ENCODE data around the gene SPARC.

SPARC gene

DNA sequence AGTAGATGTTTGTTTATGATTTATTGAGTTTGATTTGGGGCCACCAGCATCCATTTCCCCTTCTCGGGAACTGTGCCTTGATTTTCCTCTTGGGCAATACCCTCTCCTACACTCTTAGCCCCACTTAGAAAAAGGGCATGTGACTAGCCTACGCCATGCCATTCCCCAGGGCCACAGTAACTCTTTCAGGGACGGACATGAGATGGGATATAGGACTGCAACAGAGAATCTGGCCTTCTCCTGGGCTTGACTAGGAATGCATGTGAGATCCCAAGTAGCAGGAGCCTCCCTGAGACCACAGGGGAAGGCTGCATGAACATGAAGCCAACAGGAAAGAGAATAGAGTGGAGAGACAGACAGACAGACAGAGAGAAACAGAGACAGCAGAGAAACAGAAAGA is 30.7 kb upstream of the SPARC start:
- ATAC-seq (ENCODE audit: low read depth) (no peak), DNase-seq (ENCODE audit: low spot score) (no peak)
- no peaks in the 10 kb centered on the region for H3K9me3 ChIP-seq (ENCODE audit: severe bottlenecking)
- TF ChIP-seq, protein P1, sequence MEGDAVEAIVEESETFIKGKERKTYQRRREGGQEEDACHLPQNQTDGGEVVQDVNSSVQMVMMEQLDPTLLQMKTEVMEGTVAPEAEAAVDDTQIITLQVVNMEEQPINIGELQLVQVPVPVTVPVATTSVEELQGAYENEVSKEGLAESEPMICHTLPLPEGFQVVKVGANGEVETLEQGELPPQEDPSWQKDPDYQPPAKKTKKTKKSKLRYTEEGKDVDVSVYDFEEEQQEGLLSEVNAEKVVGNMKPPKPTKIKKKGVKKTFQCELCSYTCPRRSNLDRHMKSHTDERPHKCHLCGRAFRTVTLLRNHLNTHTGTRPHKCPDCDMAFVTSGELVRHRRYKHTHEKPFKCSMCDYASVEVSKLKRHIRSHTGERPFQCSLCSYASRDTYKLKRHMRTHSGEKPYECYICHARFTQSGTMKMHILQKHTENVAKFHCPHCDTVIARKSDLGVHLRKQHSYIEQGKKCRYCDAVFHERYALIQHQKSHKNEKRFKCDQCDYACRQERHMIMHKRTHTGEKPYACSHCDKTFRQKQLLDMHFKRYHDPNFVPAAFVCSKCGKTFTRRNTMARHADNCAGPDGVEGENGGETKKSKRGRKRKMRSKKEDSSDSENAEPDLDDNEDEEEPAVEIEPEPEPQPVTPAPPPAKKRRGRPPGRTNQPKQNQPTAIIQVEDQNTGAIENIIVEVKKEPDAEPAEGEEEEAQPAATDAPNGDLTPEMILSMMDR (IDR thresholded peaks at IDR 0.05; ENCODE audit: poor library complexity, severe bottlenecking) = no peak
- no peak overlapping the region for H3K4me3 ChIP-seq (ENCODE audit: severe bottlenecking)
- H3K4me1 ChIP-seq (ENCODE audit: insufficient read depth, poor library complexity, severe bottlenecking) = no peaks in the 10 kb centered on the region
- H3K36me3 ChIP-seq (ENCODE audit: low read depth) = no peaks in the 10 kb centered on the region
- H3K27ac ChIP-seq (ENCODE audit: poor library complexity, severe bottlenecking) = no peak overlapping the region
- H3K27me3 ChIP-seq (ENCODE audit: insufficient read depth, poor library complexity, severe bottlenecking) = no peaks in the 10 kb centered on the region

GRCh38 chr5:151709109-151709735 is 22.5 kb upstream of the SPARC start:
- no peaks in the 10 kb centered on the region for H3K27me3 ChIP-seq (ENCODE audit: insufficient read depth, poor library complexity, severe bottlenecking)
- H3K9me3 ChIP-seq (ENCODE audit: severe bottlenecking) = no peaks in the 10 kb centered on the region
- TF ChIP-seq, protein P1 (IDR thresholded peaks at IDR 0.05; ENCODE audit: poor library complexity, severe bottlenecking) = no peak
- ATAC-seq (ENCODE audit: low read depth) (no peak), DNase-seq (ENCODE audit: low spot score) (no peak)
- H3K4me1 ChIP-seq (ENCODE audit: insufficient read depth, poor library complexity, severe bottlenecking) = no peaks in the 10 kb centered on the region
- H3K27ac ChIP-seq (ENCODE audit: poor library complexity, severe bottlenecking) = no peak overlapping the region
- H3K36me3 ChIP-seq (ENCODE audit: low read depth) = no peaks in the 10 kb centered on the region
- H3K4me3 ChIP-seq (ENCODE audit: severe bottlenecking) = no peak overlapping the region

DNA sequence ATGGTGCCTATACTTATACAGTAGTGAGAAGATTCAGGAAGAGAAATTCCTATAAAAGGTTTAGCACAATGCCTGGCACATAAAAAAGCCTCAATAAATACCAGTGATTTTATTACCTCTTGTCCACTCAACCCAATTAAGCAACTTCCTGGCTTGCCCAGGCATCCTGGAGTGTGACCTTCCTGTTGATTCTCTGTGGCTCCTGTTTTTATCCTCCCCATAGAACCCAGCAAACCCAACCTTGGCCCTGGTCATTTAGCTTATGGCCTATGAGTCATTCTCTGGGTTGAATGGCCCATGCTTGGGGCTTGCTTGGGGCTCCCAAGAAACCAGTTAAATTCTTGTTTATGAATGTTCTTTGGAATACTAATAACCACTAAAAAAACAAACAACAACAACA is 21.4 kb upstream of the SPARC start:
- Histone ChIP-seq H3K9me3 (ENCODE audit: severe bottlenecking) (no peaks in the 10 kb centered on the region), H3K27ac (ENCODE audit: poor library complexity, severe bottlenecking) (no peak overlapping the region), H3K36me3 (ENCODE audit: low read depth) (no peaks in the 10 kb centered on the region), H3K4me1 (ENCODE audit: insufficient read depth, poor library complexity, severe bottlenecking) (no peaks in the 10 kb centered on the region), H3K27me3 (ENCODE audit: insufficient read depth, poor library complexity, severe bottlenecking) (no peaks in the 10 kb centered on the region), H3K4me3 (ENCODE audit: severe bottlenecking) (no peak overlapping the region)
- no peak for DNase-seq (ENCODE audit: low spot score)
- TF ChIP-seq, protein P1 (IDR thresholded peaks at IDR 0.05; ENCODE audit: poor library complexity, severe bottlenecking) = no peak
- ATAC-seq (ENCODE audit: low read depth) = no peak

DNA sequence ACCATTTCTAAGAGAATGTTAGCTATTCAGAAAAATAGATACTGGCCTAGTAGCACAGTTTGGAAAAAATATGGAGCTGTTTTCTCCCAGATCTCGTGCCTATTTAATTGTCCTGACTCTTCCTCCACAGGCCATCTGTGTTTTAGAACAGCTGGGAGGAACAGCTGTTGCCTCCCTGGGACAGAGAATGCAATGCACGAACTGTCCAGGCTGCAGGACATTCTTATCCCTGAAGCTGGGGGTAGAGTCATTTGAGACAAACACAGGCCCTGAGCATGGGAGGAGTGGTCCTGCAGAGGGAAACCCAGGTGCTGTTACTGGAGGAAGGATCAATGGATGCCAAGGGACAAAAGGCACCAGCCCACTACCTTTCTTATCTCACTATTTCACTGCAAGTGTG is 20.9 kb upstream of the SPARC start:
- ATAC-seq (ENCODE audit: low read depth) (no peak), DNase-seq (ENCODE audit: low spot score) (no peak)
- TF ChIP-seq, protein P1 (IDR thresholded peaks at IDR 0.05; ENCODE audit: poor library complexity, severe bottlenecking) = no peak
- H3K4me1 ChIP-seq (ENCODE audit: insufficient read depth, poor library complexity, severe bottlenecking) = no peaks in the 10 kb centered on the region
- H3K27ac ChIP-seq (ENCODE audit: poor library complexity, severe bottlenecking) = no peak overlapping the region
- H3K27me3 ChIP-seq (ENCODE audit: insufficient read depth, poor library complexity, severe bottlenecking) = no peaks in the 10 kb centered on the region
- no peaks in the 10 kb centered on the region for H3K36me3 ChIP-seq (ENCODE audit: low read depth)
- no peaks in the 10 kb centered on the region for H3K9me3 ChIP-seq (ENCODE audit: severe bottlenecking)
- H3K4me3 ChIP-seq (ENCODE audit: severe bottlenecking) = no peak overlapping the region

GRCh38 chr5:151706906-151707305 is 20.2 kb upstream of the SPARC start:
- Histone ChIP-seq H3K27ac (ENCODE audit: poor library complexity, severe bottlenecking) (peak overlapping the region; percentile 1), H3K27me3 (ENCODE audit: insufficient read depth, poor library complexity, severe bottlenecking) (no peaks in the 10 kb centered on the region), H3K4me3 (ENCODE audit: severe bottlenecking) (no peak overlapping the region), H3K9me3 (ENCODE audit: severe bottlenecking) (no peaks in the 10 kb centered on the region), H3K4me1 (ENCODE audit: insufficient read depth, poor library complexity, severe bottlenecking) (peaks cover 2% of the 10 kb centered on the region), H3K36me3 (ENCODE audit: low read depth) (no peaks in the 10 kb centered on the region)
- DNase-seq (ENCODE audit: low spot score) (no peak), ATAC-seq (ENCODE audit: low read depth) (peak; percentile 78)
- TF ChIP-seq, protein P1 (IDR thresholded peaks at IDR 0.05; ENCODE audit: poor library complexity, severe bottlenecking) = no peak

All from RWPE2 (cell line).